ENCODE results near the gene ZFR.

DNA sequence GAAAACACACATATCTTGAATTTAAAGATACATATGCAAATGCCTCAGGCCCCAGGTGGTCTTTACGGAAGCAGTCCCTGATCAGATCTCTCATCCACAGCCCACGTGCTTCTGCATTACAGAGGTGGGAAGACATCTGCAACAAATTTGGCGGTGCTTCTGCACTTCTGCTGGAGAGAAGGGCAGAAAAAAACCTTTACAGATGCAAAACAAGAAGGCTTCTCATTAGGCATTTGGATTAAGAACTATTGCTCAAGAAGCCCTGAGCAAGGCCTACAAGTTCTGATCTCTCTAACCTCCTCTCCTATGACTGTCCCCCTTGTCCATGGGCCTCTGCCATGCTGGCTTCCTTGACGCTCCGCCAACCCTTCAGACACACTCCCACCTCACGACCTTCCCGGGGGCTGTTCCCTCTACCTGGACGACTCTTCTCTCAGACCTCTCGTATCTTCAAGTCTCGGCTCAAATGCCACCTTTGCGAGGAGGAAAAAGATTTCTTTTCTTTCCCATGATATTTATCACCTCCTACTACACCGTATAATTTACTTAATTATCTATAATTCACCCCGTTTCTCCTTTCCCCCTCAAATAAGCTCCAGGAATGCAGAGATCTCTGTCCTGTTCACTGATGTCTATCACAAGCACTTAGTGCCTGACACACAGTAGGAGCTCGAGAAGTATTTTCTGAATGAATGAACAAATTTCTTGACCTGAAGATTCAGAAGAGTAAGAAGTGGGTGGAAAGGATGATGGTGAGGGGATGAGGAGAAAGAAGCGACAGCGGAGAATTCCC lies 132.9 kb downstream of the ZFR start:
- TF ChIP-seq, protein P1, sequence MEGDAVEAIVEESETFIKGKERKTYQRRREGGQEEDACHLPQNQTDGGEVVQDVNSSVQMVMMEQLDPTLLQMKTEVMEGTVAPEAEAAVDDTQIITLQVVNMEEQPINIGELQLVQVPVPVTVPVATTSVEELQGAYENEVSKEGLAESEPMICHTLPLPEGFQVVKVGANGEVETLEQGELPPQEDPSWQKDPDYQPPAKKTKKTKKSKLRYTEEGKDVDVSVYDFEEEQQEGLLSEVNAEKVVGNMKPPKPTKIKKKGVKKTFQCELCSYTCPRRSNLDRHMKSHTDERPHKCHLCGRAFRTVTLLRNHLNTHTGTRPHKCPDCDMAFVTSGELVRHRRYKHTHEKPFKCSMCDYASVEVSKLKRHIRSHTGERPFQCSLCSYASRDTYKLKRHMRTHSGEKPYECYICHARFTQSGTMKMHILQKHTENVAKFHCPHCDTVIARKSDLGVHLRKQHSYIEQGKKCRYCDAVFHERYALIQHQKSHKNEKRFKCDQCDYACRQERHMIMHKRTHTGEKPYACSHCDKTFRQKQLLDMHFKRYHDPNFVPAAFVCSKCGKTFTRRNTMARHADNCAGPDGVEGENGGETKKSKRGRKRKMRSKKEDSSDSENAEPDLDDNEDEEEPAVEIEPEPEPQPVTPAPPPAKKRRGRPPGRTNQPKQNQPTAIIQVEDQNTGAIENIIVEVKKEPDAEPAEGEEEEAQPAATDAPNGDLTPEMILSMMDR (IDR thresholded peaks at IDR 0.05), result no peak
- TF ChIP-seq SIN3A (IDR thresholded peaks at IDR 0.05; ENCODE audit: borderline replicate concordance, insufficient read depth, low read depth, low read length) (no peak), TCF7L2 (IDR thresholded peaks at IDR 0.05; ENCODE audit: low read depth, low read length) (no peak), POLR2AphosphoS5 (IDR thresholded peaks at IDR 0.05; ENCODE audit: low read depth, low read length) (no peak)

Measured in Panc1 (cell line).